H1 (cell line): ENCODE results near the gene CBR3. TPM values are rescaled to one million over a fixed set of nuclear protein-coding genes. Genes with fewer than 3 reads are reported as not detected.

Experiments used
- CTCF ChIA-PET: fragments of 300-600 bp; sonication (Branson Sonifier 250); formaldehyde crosslinking; loops from one replicate; lab custom pipeline; 2021; ENCODE audit not compliant: partially characterized antibody; lab: Charles Lee
- POLR2A ChIA-PET: fragments of 300-600 bp; sonication (Branson Sonifier 250); formaldehyde crosslinking; loops from one replicate; lab custom pipeline; 2021; ENCODE audit warnings: inconsistent platforms; ENCODE audit not compliant: partially characterized antibody; lab: Charles Lee
- DNase-seq, 2 experiments: peaks; one replicate each; pipeline versions ENCODE4 v3.0.0 to v3.0.0-alpha.2; 2010 to 2022; ENCODE audit warnings: low spot score in 2 of 2, low read depth in 1 of 2, mixed read lengths in 1 of 2
- FAIRE-seq: peaks from 2 replicates; lab custom pipeline; 2011; peaks lifted over from hg19 to GRCh38; lab: Jason Lieb, UNC
- H2AFZ ChIP-seq: 2 replicates; pipeline ENCODE4 v1.8.1; 2012; ENCODE audit warnings: low read length, inconsistent platforms
- H2AK5ac ChIP-seq: 2 replicates; pipeline ENCODE4 v1.6.1; 2013; ENCODE audit warnings: low read depth, low read length
- H2BK120ac ChIP-seq: replicated peaks from 2 replicates; pipeline ENCODE3; 2013; ENCODE audit warnings: low read depth, low read length, inconsistent platforms
- H2BK12ac ChIP-seq: 2 replicates; pipeline ENCODE4 v1.6.1; 2013; ENCODE audit warnings: low read depth, low read length
- H2BK15ac ChIP-seq: 2 replicates; pipeline ENCODE4 v1.6.1; 2013; ENCODE audit warnings: low read length
- H2BK20ac ChIP-seq: 2 replicates; pipeline ENCODE4 v1.6.1; 2013; ENCODE audit warnings: low read length
- H2BK5ac ChIP-seq: 2 replicates; pipeline ENCODE4 v1.6.1; 2013; ENCODE audit warnings: low read depth, low read length
- H3K14ac ChIP-seq: 2 replicates; pipeline ENCODE4 v1.6.1; 2013; ENCODE audit warnings: inconsistent platforms; ENCODE audit not compliant: insufficient read length
- H3K18ac ChIP-seq: 2 replicates; pipeline ENCODE4 v1.6.1; 2013; ENCODE audit warnings: low read length; ENCODE audit errors: extremely low read depth
- H3K23ac ChIP-seq: 2 replicates; pipeline ENCODE4 v1.6.1; 2013; ENCODE audit warnings: inconsistent platforms; ENCODE audit not compliant: insufficient read length
- H3K23me2 ChIP-seq: 2 replicates; pipeline ENCODE4 v1.6.1; 2013; ENCODE audit warnings: low read depth, low read length
- H3K27ac ChIP-seq: 2 replicates; pipeline ENCODE4 v1.6.1; 2011; ENCODE audit warnings: low read depth, low read length, inconsistent platforms
- H3K27me3 ChIP-seq, 4 experiments: replicated peaks in 1 of 4; 1 replicate in 1 of 4; 2 replicates in 3 of 4; pipeline versions ENCODE4 v1.6.1 to v1.8.1; 2011 to 2013; ENCODE audit warnings: low read length in 3 of 4, mild to moderate bottlenecking in 3 of 4, inconsistent platforms in 2 of 4, mixed read lengths in 2 of 4, moderate library complexity in 1 of 4; ENCODE audit not compliant: control insufficient read depth in 3 of 4, insufficient read depth in 3 of 4; ENCODE audit errors: extremely low read depth in 1 of 4
- H3K36me3 ChIP-seq, 4 experiments: 2 replicates each; pipeline versions ENCODE4 v1.6.1 to v1.8.1; 2011 to 2013; ENCODE audit warnings: mild to moderate bottlenecking in 4 of 4, low read length in 3 of 4, moderate library complexity in 2 of 4, control low read depth in 1 of 4, inconsistent platforms in 1 of 4; ENCODE audit not compliant: insufficient read depth in 4 of 4, control insufficient read depth in 2 of 4
- H3K4ac ChIP-seq: replicated peaks from 2 replicates; pipeline ENCODE3; 2013; ENCODE audit warnings: low read length, low read depth, mixed read lengths, inconsistent platforms; ENCODE audit not compliant: insufficient read length
- H3K4me1 ChIP-seq, 4 experiments: replicated peaks in 1 of 4; 1 replicate in 1 of 4; 2 replicates in 3 of 4; pipeline versions ENCODE4 v1.6.1 to v1.8.1; 2011 to 2013; ENCODE audit warnings: low read length in 3 of 4, inconsistent platforms in 2 of 4, mixed read lengths in 1 of 4; ENCODE audit not compliant: insufficient read depth in 4 of 4, control insufficient read depth in 3 of 4
- H3K4me2 ChIP-seq, 2 experiments: 2 replicates each; pipeline versions ENCODE4 v1.6.1 to v1.8.1; 2011 to 2013; ENCODE audit warnings: low read depth in 2 of 2, low read length in 2 of 2, control low read depth in 1 of 2, inconsistent platforms in 1 of 2, mild to moderate bottlenecking in 1 of 2; ENCODE audit not compliant: insufficient read depth in 1 of 2
- H3K4me3 ChIP-seq, 4 experiments: fragments of 200-600, 300-600 bp in 1 of 4; sonication (generic), shearing (Covaris generic), sonication (Bioruptor Twin) in 1 of 4; 2 replicates each; pipeline versions ENCODE4 v1.5.1 to v1.8.1; 2011 to 2016; ENCODE audit warnings: low read length in 4 of 4, low read depth in 3 of 4, control low read depth in 2 of 4, inconsistent platforms in 2 of 4, mild to moderate bottlenecking in 2 of 4, mixed read lengths in 1 of 4, moderate library complexity in 1 of 4; ENCODE audit not compliant: insufficient read depth in 2 of 4; ENCODE audit errors: extremely low read depth in 1 of 4
- H3K56ac ChIP-seq: replicated peaks from 2 replicates; pipeline ENCODE3; 2013; ENCODE audit warnings: low read depth, mild to moderate bottlenecking, mixed read lengths, low read length, inconsistent platforms; ENCODE audit not compliant: insufficient read length
- H3K79me1 ChIP-seq: 2 replicates; pipeline ENCODE4 v1.6.1; 2013; ENCODE audit warnings: low read depth, low read length, control low read depth
- H3K79me2 ChIP-seq, 2 experiments: 2 replicates each; pipeline versions ENCODE4 v1.6.1 to v1.8.1; 2012 to 2013; ENCODE audit warnings: low read length in 2 of 2, mild to moderate bottlenecking in 2 of 2, inconsistent platforms in 1 of 2; ENCODE audit not compliant: insufficient read depth in 2 of 2, control insufficient read depth in 1 of 2
- H3K9ac ChIP-seq, 4 experiments: replicated peaks in 1 of 4; 1 replicate in 1 of 4; 2 replicates in 3 of 4; pipeline versions ENCODE4 v1.6.1 to v1.8.1; 2011 to 2013; ENCODE audit warnings: low read depth in 3 of 4, low read length in 3 of 4, control low read depth in 2 of 4, mild to moderate bottlenecking in 2 of 4, moderate library complexity in 2 of 4, inconsistent platforms in 1 of 4; ENCODE audit errors: extremely low read depth in 1 of 4
- H3K9me3 ChIP-seq, 2 experiments: 2 replicates each; pipeline versions ENCODE4 v1.6.1 to v1.8.1; 2012 to 2013; ENCODE audit warnings: mild to moderate bottlenecking in 2 of 2, moderate library complexity in 2 of 2, control low read depth in 1 of 2, inconsistent platforms in 1 of 2, low read depth in 1 of 2, low read length in 1 of 2, mixed read lengths in 1 of 2; ENCODE audit not compliant: insufficient read depth in 2 of 2
- H4K20me1 ChIP-seq, 2 experiments: replicated peaks in 1 of 2; 2 replicates each; pipeline versions ENCODE3 to v1.8.1; 2011 to 2013; ENCODE audit warnings: inconsistent platforms in 2 of 2, low read length in 2 of 2, mild to moderate bottlenecking in 1 of 2; ENCODE audit not compliant: insufficient read depth in 2 of 2, control insufficient read depth in 1 of 2
- H4K5ac ChIP-seq: 2 replicates; pipeline ENCODE4 v1.6.1; 2013; ENCODE audit warnings: low read length, low read depth, mixed read lengths, inconsistent platforms; ENCODE audit not compliant: insufficient read length
- H4K8ac ChIP-seq: 2 replicates; pipeline ENCODE4 v1.8.0; 2013; ENCODE audit warnings: mild to moderate bottlenecking, moderate library complexity, low read length, inconsistent platforms; ENCODE audit not compliant: insufficient read depth; ENCODE audit errors: extremely low read depth
- H4K91ac ChIP-seq: replicated peaks from 2 replicates; pipeline ENCODE3; 2013; ENCODE audit warnings: low read length, mixed read lengths, inconsistent platforms; ENCODE audit not compliant: insufficient read length
- ATF2 ChIP-seq: IDR thresholded peaks from 2 replicates; pipeline ENCODE4 v1.6.1; 2012; ENCODE audit warnings: low read length, inconsistent platforms
- CHD1 ChIP-seq: IDR thresholded peaks from 2 replicates; pipeline ENCODE4 v1.6.1; 2012; ENCODE audit warnings: low read depth, low read length, improper control_type of control experiment
- GABPA ChIP-seq: IDR thresholded peaks from 2 replicates; pipeline ENCODE4 v1.6.1; 2011; ENCODE audit warnings: mild to moderate bottlenecking, low read length, moderate library complexity, borderline replicate concordance; ENCODE audit not compliant: insufficient read depth
- HDAC6 ChIP-seq: IDR thresholded peaks from one replicate; pipeline ENCODE4 v1.7.1; 2012; ENCODE audit warnings: low read depth, mild to moderate bottlenecking, inconsistent platforms, low read length, moderate library complexity
- POLR2A ChIP-seq, 2 experiments: IDR thresholded peaks; 1 replicate in 1 of 2; 2 replicates in 1 of 2; pipeline ENCODE4 v1.6.1; 2011; ENCODE audit warnings: low read depth in 2 of 2, low read length in 2 of 2, mild to moderate bottlenecking in 2 of 2; ENCODE audit errors: control extremely low read depth in 1 of 2
- SIRT6 ChIP-seq: IDR thresholded peaks from one replicate; pipeline ENCODE4 v1.7.1; 2012; ENCODE audit warnings: low read length, inconsistent platforms
- SP2 ChIP-seq: IDR thresholded peaks from 2 replicates; pipeline ENCODE4 v1.6.1; 2012; ENCODE audit warnings: mild to moderate bottlenecking, low read length, inconsistent platforms
- WGBS, 2 experiments: shearing (Covaris generic) in 1 of 2; methylation state at CpG; one replicate each; pipeline versions ENCODE4 v1.1.6 to v1.1.7; 2013 to 2015; ENCODE audit warnings: low lambda C conversion rate in 2 of 2, mixed read lengths in 2 of 2, inconsistent platforms in 1 of 2, low coverage in 1 of 2, missing lambda C conversion rate in 1 of 2; ENCODE audit not compliant: insufficient replicate concordance in 2 of 2, insufficient coverage in 1 of 2, insufficient read length in 1 of 2; ENCODE audit errors: extremely low coverage in 1 of 2, missing lambda C conversion rate in 1 of 2; 5-methylcytosine and 5-hydroxymethylcytosine counted together
- polyA plus RNA-seq, 7 experiments: library from polyadenylated mRNA; depleted of rRNA in 3 of 7; stranded (reverse) in 5 of 7; unstranded in 2 of 7; fragments of >200 nt in 5 of 7; fragments of 200-250 nt in 2 of 7; gene quantifications; 1 replicate in 5 of 7; 2 replicates in 1 of 7; 4 replicates in 1 of 7; pipeline versions ENCODE4 v1.2.1 to v1.2.3, GENCODE V29; 2011 to 2013; ENCODE audit warnings: missing spikeins in 2 of 7, mixed read lengths in 2 of 7
- total RNA-seq: library from RNA; stranded (reverse); fragmentation: NEBNext Ultra II Directional; extraction: Animal tissue kit (Norgen Biotek cat#: 25700); gene quantifications from 2 replicates; pipeline ENCODE4 v1.2.1, GENCODE V29; 2021

Gene CBR3
- total and polyA plus RNA-seq, 2 of the 8 experiments (the other 6 are each of a cell fraction or from before 2014, with no cell fraction given) = 1.2 to 4.3 TPM

- Histone ChIP-seq H2BK120ac (no peak overlapping the region), H3K4me1 (peaks cover 0 to 2% (median 0%) of the 10 kb centered on the region in 4 experiments; a peak in 2 of 7 replicates), H3K79me2 (peaks cover 0 to 2% of the 10 kb centered on the region in 2 experiments; a peak in 1 of 4 replicates), H2BK5ac (no peak overlapping the region), H3K23ac (no peak overlapping the region), H3K27ac (no peak overlapping the region), H4K20me1 (peaks cover 0 to 4% of the 10 kb centered on the region in 2 experiments), H3K4me3 (no peak overlapping the region), H3K14ac (no peak overlapping the region), H2BK12ac (no peak overlapping the region), H2BK15ac (no peak overlapping the region), H4K8ac (no peak overlapping the region), H3K4me2 (no peak overlapping the region), H3K27me3 (peaks cover 0 to 9% (median 2%) of the 10 kb centered on the region in 4 experiments; a peak in 5 of 7 replicates), H3K18ac (no peak overlapping the region)
- ChIA-PET POLR2A (interaction anchor here (0.8 to 1.1 kb wide), 2 partner anchors 13 to 159 kb away, joined by 3 to 4 read pairs; partner anchors contain the start of gene MORC3), CTCF (interaction anchor here (0.8 to 3.1 kb wide), 7 partner anchors 9 to 49 kb away, joined by 3 to 11 read pairs (median 4); no protein-coding TSS in a partner anchor)
- WGBS, 2 experiments = 93% methylated on average over 2 of the region's 2 CpGs; no CpG with 5 or more reads in 1 of the 2 experiments
- no peak for DNase-seq
- TF ChIP-seq SP2 (no peak), HDAC6 (no peak), GABPA (no peak), SIRT6 (no peak), POLR2A (IDR thresholded peaks at IDR 0.05; ENCODE audit: control extremely low read depth in 1 of 2, low read depth in 2 of 2, low read length in 2 of 2) (no peak), ATF2 (no peak), CHD1 (no peak)
- TF ChIP-seq, all 59 proteins: peak for 0
- no peak overlapping the region for H3K4ac ChIP-seq
- no peak overlapping the region for H3K9ac ChIP-seq
- no peak overlapping the region for H4K5ac ChIP-seq
- H2AFZ ChIP-seq = no peak overlapping the region
- no peaks in the 10 kb centered on the region for H3K9me3 ChIP-seq
- no peaks in the 10 kb centered on the region for H3K36me3 ChIP-seq
- FAIRE-seq = no peak
- peaks cover 2% of the 10 kb centered on the region for H3K23me2 ChIP-seq
- no peak overlapping the region for H2BK20ac ChIP-seq
- H2AK5ac ChIP-seq = no peak overlapping the region
- 0 out of 2 replicates have a peak, but pooled peaks cover 4% of the 10 kb centered on the region for H3K79me1 ChIP-seq
- no peak overlapping the region for H4K91ac ChIP-seq
- no peak overlapping the region for H3K56ac ChIP-seq
Observed at GRCh38 chr21:36160850-36161178, 25.9 kb downstream of the CBR3 start.
